Left renal cortex interstitium (tissue), 4 donors: ENCODE measurements around the gene COL15A1. TPM values are rescaled to one million over a fixed set of nuclear protein-coding genes. Genes with fewer than 3 reads are reported as not detected.
"Not testable (repeated sequence)": the region's sequence is repeated elsewhere in the genome, so short reads cannot be mapped to it uniquely, and the experiment has no call there.

Experiments used
- DNase-seq, 4 donors: peaks; one replicate each; pipeline ENCODE4 v3.0.0-alpha.2; 2013; ENCODE audit warnings: low read depth in 4 of 4, low spot score in 2 of 4, missing footprints in 1 of 4
- polyA plus RNA-seq, 4 donors: library from polyadenylated mRNA; unstranded; fragments of 120-200 nt; gene quantifications; one replicate each; pipeline ENCODE4 v1.2.1, GENCODE V29; 2013; ENCODE audit not compliant: insufficient read length in 4 of 4

Gene COL15A1
- polyA plus RNA-seq, 4 donors = 26.8 to 37.9 (median 30.4) TPM

- DNase-seq = no peak
Measured at GRCh38 chr9:99096409-99096808, 152.7 kb downstream of the COL15A1 start.

GRCh38 chr9:99099806-99100585, 156.3 kb downstream of the COL15A1 start:
- not testable (repeated sequence) for DNase-seq

GRCh38 chr9:99101271-99101670, 157.6 kb downstream of the COL15A1 start:
- DNase-seq = no peak

GRCh38 chr9:99101812-99102211, 158.1 kb downstream of the COL15A1 start:
- DNase-seq = no peak

- peak in 1 of 4 donors; percentile 6 for DNase-seq
Measured at GRCh38 chr9:99103054-99103895, 159.6 kb downstream of the COL15A1 start.

GRCh38 chr9:99103901-99104458, 160.3 kb downstream of the COL15A1 start:
- DNase-seq = peak in 3 of 4 donors; percentile 15 to 23 (median 16)

GRCh38 chr9:99104459-99105151, 160.9 kb downstream of the COL15A1 start, which contains the start of gene TGFBR1:
Gene TGFBR1, plus strand, starts transcription at chr9:99105113. Its CDS starts 93 bp downstream, at chr9:99105206.
- DNase-seq = peak; percentile 60 to 89 (median 82)

GRCh38 chr9:99105152-99106043, 161.7 kb downstream of the COL15A1 start:
- DNase-seq = peak; percentile 18 to 34 (median 28)

GRCh38 chr9:99106044-99106375, 162.3 kb downstream of the COL15A1 start:
- no peak for DNase-seq

GRCh38 chr9:99107421-99107820, 163.7 kb downstream of the COL15A1 start:
- no peak for DNase-seq

GRCh38 chr9:99108131-99108530, 164.4 kb downstream of the COL15A1 start:
- DNase-seq = no peak

GRCh38 chr9:99109522-99109921, 165.8 kb downstream of the COL15A1 start:
- DNase-seq = no peak

GRCh38 chr9:99112750-99113413, 169.2 kb downstream of the COL15A1 start:
- no peak for DNase-seq

GRCh38 chr9:99113414-99114048, 169.8 kb downstream of the COL15A1 start:
- no peak for DNase-seq

- DNase-seq = no peak
Measured at GRCh38 chr9:99114049-99114440, 170.3 kb downstream of the COL15A1 start.

- no peak for DNase-seq
Measured at GRCh38 chr9:99114846-99115500, 171.3 kb downstream of the COL15A1 start.

- no peak for DNase-seq
Measured at GRCh38 chr9:99116003-99116411, 172.3 kb downstream of the COL15A1 start.

- no peak for DNase-seq
Measured at GRCh38 chr9:99118782-99119466, 175.2 kb downstream of the COL15A1 start.
